ENCODE results near the gene ZNF2.

The ZNF2 gene

GRCh38 chr2:95220449-95220848 is 54.8 kb downstream of the ZNF2 start:
- Histone ChIP-seq H2AFZ (ENCODE audit: low read depth, low read length) (no peak overlapping the region), H3K36me3 (ENCODE audit: insufficient read depth, low read length) (peaks cover 38% of the 10 kb centered on the region), H3K4me1 (ENCODE audit: insufficient read depth, low read length) (no peaks in the 10 kb centered on the region), H3K27me3 (ENCODE audit: insufficient read depth, low read length) (no peaks in the 10 kb centered on the region), H3K9me3 (ENCODE audit: low read length) (peaks cover 62% of the 10 kb centered on the region), H3K4me3 (ENCODE audit: low read length) (no peak overlapping the region)

GRCh38 chr2:95225658-95226057 is 60.0 kb downstream of the ZNF2 start:
- peaks cover 2% of the 10 kb centered on the region for H3K36me3 ChIP-seq (ENCODE audit: insufficient read depth, low read length)
- no peaks in the 10 kb centered on the region for H3K27me3 ChIP-seq (ENCODE audit: insufficient read depth, low read length)
- no peak overlapping the region for H2AFZ ChIP-seq (ENCODE audit: low read depth, low read length)
- no peak overlapping the region for H3K4me3 ChIP-seq (ENCODE audit: low read length)
- peaks cover 23% of the 10 kb centered on the region for H3K9me3 ChIP-seq (ENCODE audit: low read length)
- H3K4me1 ChIP-seq (ENCODE audit: insufficient read depth, low read length), result no peaks in the 10 kb centered on the region

GRCh38 chr2:95231723-95232122 is 66.1 kb downstream of the ZNF2 start:
- Histone ChIP-seq H3K27me3 (ENCODE audit: insufficient read depth, low read length) (no peaks in the 10 kb centered on the region), H3K4me1 (ENCODE audit: insufficient read depth, low read length) (no peaks in the 10 kb centered on the region), H3K36me3 (ENCODE audit: insufficient read depth, low read length) (no peaks in the 10 kb centered on the region), H3K9me3 (ENCODE audit: low read length) (peaks cover 8% of the 10 kb centered on the region), H3K4me3 (ENCODE audit: low read length) (no peak overlapping the region), H2AFZ (ENCODE audit: low read depth, low read length) (no peak overlapping the region)

- H3K4me1 ChIP-seq (ENCODE audit: insufficient read depth, low read length), result no peaks in the 10 kb centered on the region
- no peak overlapping the region for H2AFZ ChIP-seq (ENCODE audit: low read depth, low read length)
- no peaks in the 10 kb centered on the region for H3K27me3 ChIP-seq (ENCODE audit: insufficient read depth, low read length)
- H3K4me3 ChIP-seq (ENCODE audit: low read length), result no peak overlapping the region
- peaks cover 7% of the 10 kb centered on the region for H3K9me3 ChIP-seq (ENCODE audit: low read length)
- no peaks in the 10 kb centered on the region for H3K36me3 ChIP-seq (ENCODE audit: insufficient read depth, low read length)
Measured at GRCh38 chr2:95232232-95232631, 66.6 kb downstream of the ZNF2 start.
